ENCODE measurements around the gene LMF1. TPM values are rescaled to one million over a fixed set of nuclear protein-coding genes. Genes with fewer than 3 reads are reported as not detected.

The LMF1 gene
- total and polyA plus RNA-seq, 2 of the 13 experiments (the other 11 are each of a cell fraction or from before 2014, with no cell fraction given) = 6.8 to 8.5 TPM

DNA sequence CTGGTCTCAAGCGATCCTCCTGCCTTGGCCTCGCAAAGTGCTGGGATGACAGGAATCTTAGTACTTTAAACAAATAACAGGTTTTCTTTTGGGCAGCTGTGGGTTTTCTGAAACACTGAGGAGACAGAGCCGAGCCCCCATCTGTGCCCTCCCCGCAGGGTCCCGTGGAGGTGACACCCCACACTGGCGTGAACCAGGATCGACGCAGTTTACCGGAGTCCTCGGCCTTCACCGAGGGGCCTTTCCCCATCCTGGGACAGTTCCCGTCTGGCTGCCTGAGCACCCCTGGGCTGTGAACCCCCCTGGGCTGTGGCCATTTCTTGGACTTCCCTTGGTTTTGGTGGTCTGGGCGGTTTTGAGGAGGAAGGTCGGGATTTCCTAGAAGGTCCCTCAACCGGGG lies 154.9 kb downstream of the LMF1 start (continued):
- TF ChIP-seq ZNF564 (CRISPR knock-in tag; IDR thresholded peaks at IDR 0.05) = no peak
- TF ChIP-seq CBFB (CRISPR knock-in tag; IDR thresholded peaks at IDR 0.05) = no peak
- no peak for TF ChIP-seq ZNF678 (CRISPR knock-in tag; IDR thresholded peaks at IDR 0.05)
- no peak for TF ChIP-seq ZNF704 (CRISPR knock-in tag; IDR thresholded peaks at IDR 0.05; ENCODE audit: borderline replicate concordance)
- no peak for TF ChIP-seq ZFYVE20 (CRISPR knock-in tag; IDR thresholded peaks at IDR 0.05; ENCODE audit: borderline replicate concordance, low read depth)
- no peak for TF ChIP-seq RELA (CRISPR knock-in tag; IDR thresholded peaks at IDR 0.05)
- TF ChIP-seq TRIM24 (CRISPR knock-in tag; IDR thresholded peaks at IDR 0.05) = no peak
- no peak for TF ChIP-seq JUND (CRISPR knock-in tag; IDR thresholded peaks at IDR 0.05)

- H2AFZ ChIP-seq (ENCODE audit: low read length) = no peak overlapping the region
- TF ChIP-seq ZNF337 (CRISPR knock-in tag; IDR thresholded peaks at IDR 0.05; ENCODE audit: borderline replicate concordance, low read depth) (no peak), ZNF276 (CRISPR knock-in tag; IDR thresholded peaks at IDR 0.05; ENCODE audit: low read depth) (no peak), IKZF1 (IDR thresholded peaks at IDR 0.05) (no peak), HNRNPUL1 (IDR thresholded peaks at IDR 0.05; ENCODE audit: low read depth, low read length) (no peak), ZNF883 (CRISPR knock-in tag; IDR thresholded peaks at IDR 0.05; ENCODE audit: not compliant biosample characterization) (no peak), ZNF124 (CRISPR knock-in tag; IDR thresholded peaks at IDR 0.05) (no peak), ZSCAN20 (CRISPR knock-in tag; IDR thresholded peaks at IDR 0.05; ENCODE audit: borderline replicate concordance) (no peak), NFE2L2 (IDR thresholded peaks at IDR 0.05; ENCODE audit: low read length) (no peak), DMTF1 (CRISPR knock-in tag; IDR thresholded peaks at IDR 0.05) (no peak), ZNF446 (CRISPR knock-in tag; IDR thresholded peaks at IDR 0.05) (no peak)
- TF ChIP-seq, protein P1, sequence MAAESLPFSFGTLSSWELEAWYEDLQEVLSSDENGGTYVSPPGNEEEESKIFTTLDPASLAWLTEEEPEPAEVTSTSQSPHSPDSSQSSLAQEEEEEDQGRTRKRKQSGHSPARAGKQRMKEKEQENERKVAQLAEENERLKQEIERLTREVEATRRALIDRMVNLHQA (CRISPR knock-in tag; IDR thresholded peaks at IDR 0.05) = no peak
Measured at GRCh38 chr16:814974-815373, 155.8 kb downstream of the LMF1 start.

More at GRCh38 chr16:814974-815373, 155.8 kb downstream of the LMF1 start:
- intact Hi-C loops (cut with micrococcal nuclease; ENCODE audit: unreplicated experiment) = no loop called here
- 4% methylated on average over 7 of the region's 9 CpGs for WGBS (ENCODE audit: low lambda C conversion rate)
- Histone ChIP-seq H4K20me1 (ENCODE audit: insufficient read depth, low read length) (0 out of 2 replicates have a peak, but pooled peaks cover 3% of the 10 kb centered on the region), H3K4me2 (ENCODE audit: low read depth, low read length) (no peak overlapping the region), H3K79me2 (ENCODE audit: insufficient read depth, low read length) (no peaks in the 10 kb centered on the region), H3K9me3 (ENCODE audit: low read length) (0 out of 2 replicates have a peak, but pooled peaks cover 5% of the 10 kb centered on the region), H3K27ac (ENCODE audit: extremely low read length, insufficient read depth, low read length) (no peak overlapping the region), H3K4me3 (replicated peaks in 1 of 3; ENCODE audit: insufficient read depth in 1 of 3, low read depth in 2 of 3, low read length in 3 of 3) (no peak overlapping the region), H3K4me1 (ENCODE audit: insufficient read depth, low read length) (no peaks in the 10 kb centered on the region), H3K9ac (ENCODE audit: insufficient read depth, low read depth, low read length) (no peak overlapping the region), H3K36me3 (replicated peaks in 1 of 2; ENCODE audit: control insufficient read depth in 1 of 2, insufficient read depth in 2 of 2, low read length in 2 of 2) (no peaks in the 10 kb centered on the region), H3K27me3 (ENCODE audit: control insufficient read depth in 1 of 2, insufficient read depth in 2 of 2, low read length in 2 of 2) (peaks cover 25 to 85% of the 10 kb centered on the region in 2 experiments)
- BruUV-seq (replicated peaks) = no TSS peak
- CTCF ChIA-PET (ENCODE audit: low intra/inter-chr PET ratio, low total read pairs) = interaction anchor here (3.6 kb wide), 1 partner anchor 241 kb away, joined by 42 read pairs; no protein-coding TSS in a partner anchor
- DNase-seq (ENCODE audit: low spot score) (no peak), FAIRE-seq (no peak), ATAC-seq (no peak)
- POLR2A ChIA-PET = no interaction called here
- in situ Hi-C loops (cut with HindIII; ENCODE audit: extremely low pct_ligation_motif_present, low pct_unique_long_range_greater_than_20kb) = loop anchor here (5.0 to 25.0 kb wide), 2 partner anchors 237 to 397 kb away; no protein-coding TSS in a partner anchor

Data from HepG2 (cell line).